HG03565 (cell line): ENCODE data around the gene NDUFS3.
"Not testable (repeated sequence)": the region's sequence is repeated elsewhere in the genome, so short reads cannot be mapped to it uniquely, and the experiment has no call there.

Source experiments
- ATAC-seq: cut with Tn5 transposase; IDR thresholded peaks from one replicate; pipeline ENCODE4 v1.9.1; 2021; ENCODE audit warnings: mild to moderate bottlenecking, moderate library complexity; ENCODE audit not compliant: unreplicated experiment

The NDUFS3 gene

GRCh38 chr11:47578524-47579494 is at the start of gene NDUFS3, which contains the start of gene KBTBD4:
NDUFS3 (plus strand) TSS chr11:47579074; CDS start chr11:47579092, 18 bp downstream.
KBTBD4 (minus strand) TSS chr11:47578970; CDS start chr11:47578951, 19 bp downstream.
- peak; percentile 89 for ATAC-seq

DNA sequence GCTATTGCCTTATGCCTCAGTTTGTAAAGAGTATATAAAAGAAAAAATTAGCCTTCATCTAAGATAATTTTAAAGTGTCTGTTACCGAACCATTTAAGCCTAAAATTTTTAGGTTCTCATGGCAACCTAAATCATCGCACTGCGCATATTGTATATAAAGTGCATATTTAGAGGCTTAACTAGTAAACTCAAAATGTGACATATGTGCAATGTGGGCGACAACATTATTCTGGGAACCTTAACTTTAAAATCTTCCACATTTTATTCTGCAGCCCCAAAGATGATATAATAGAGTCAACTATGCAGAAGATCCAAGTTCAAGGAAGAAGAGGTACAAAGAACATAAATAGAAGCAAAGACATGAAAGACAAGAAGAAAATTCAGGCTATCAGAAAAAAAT is 48.9 kb upstream of the NDUFS3 start:
- no peak for ATAC-seq

GRCh38 chr11:47530721-47531120 is 48.2 kb upstream of the NDUFS3 start:
- ATAC-seq = not testable (repeated sequence)

DNA sequence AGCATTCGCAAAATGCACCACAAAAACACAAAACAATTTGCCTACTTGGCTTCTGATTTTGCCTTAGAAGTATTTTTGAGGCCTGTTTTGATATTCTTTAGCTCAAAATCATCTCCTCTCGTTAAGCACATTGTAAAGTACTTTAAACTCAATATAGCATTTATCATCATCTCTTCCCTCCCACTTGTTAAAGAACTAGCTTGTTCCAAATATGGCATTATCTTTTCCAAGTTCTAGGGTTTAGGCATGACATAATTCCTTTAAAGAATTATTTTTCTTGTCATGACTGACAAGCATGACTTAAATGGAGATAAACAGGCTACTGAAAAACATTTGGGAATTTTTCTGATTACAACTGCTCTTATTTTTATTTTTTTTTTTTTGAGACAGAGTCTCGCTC is 47.2 kb upstream of the NDUFS3 start:
- ATAC-seq = no peak

- ATAC-seq = no peak
Observed at GRCh38 chr11:47532597-47533213, 46.2 kb upstream of the NDUFS3 start.

- ATAC-seq = no peak
Observed at GRCh38 chr11:47533690-47534151, 45.2 kb upstream of the NDUFS3 start.

- ATAC-seq = no peak
Observed at GRCh38 chr11:47534704-47535251, 44.1 kb upstream of the NDUFS3 start.

GRCh38 chr11:47536915-47537314 is 42.0 kb upstream of the NDUFS3 start:
- ATAC-seq = no peak

GRCh38 chr11:47538741-47539565 is 39.9 kb upstream of the NDUFS3 start:
- ATAC-seq = no peak

DNA sequence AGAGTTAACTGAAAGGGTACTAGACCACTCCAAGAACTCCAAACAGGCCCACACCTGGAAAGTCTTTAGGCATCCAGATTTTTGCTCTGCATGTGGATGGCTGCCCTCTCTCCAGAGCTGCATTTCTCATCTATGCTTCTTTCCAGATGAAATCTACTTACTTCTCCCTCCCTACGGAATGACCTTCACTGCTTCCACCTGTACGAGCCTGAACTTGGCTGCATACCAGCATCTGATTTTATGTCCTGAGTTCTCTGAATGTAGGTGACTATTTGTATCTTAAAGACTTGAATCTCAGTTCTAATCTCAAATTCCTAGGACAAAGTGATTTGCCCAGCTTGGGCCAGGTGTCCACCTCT is 39.2 kb upstream of the NDUFS3 start:
- no peak for ATAC-seq

GRCh38 chr11:47541070-47541469 is 37.8 kb upstream of the NDUFS3 start:
- ATAC-seq = no peak

- no peak for ATAC-seq
Observed at GRCh38 chr11:47545298-47545697, 33.6 kb upstream of the NDUFS3 start.

- ATAC-seq = not testable (repeated sequence)
Observed at GRCh38 chr11:47546274-47546673, 32.6 kb upstream of the NDUFS3 start.

DNA sequence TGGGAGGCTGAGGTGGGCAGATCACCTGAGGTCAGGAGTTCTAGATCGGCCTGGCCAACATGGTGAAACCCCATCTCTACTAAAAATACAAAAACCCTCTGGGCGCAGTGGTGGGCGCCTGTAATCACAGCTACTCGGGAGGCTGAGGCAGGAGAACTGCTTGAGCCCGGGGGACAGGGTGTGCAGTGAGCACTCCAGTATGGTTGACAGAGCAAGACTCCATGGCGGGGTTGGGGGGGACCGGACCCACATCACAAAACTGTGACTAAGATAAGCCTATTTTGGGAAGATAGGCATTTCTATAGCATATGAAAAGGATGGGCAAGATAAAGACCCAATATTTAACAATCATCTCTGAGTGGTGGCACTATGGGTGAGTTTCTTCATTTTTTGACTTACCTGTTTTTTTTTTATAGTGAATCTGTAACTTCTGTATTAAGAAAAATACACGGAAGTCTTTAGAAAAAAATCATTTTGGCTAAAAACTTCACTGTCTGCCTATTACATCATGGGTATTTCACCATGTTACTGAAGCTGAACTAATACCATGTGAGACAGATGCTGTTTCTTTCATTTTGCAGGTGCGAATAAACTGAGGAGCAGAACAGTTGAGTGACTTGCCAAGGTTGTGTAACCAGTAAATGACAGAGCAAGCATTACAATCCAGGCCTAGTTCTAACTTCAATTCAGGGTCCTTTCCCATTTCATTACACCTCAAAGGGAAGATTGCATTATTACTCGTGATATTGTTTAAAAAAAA is 28.4 kb upstream of the NDUFS3 start:
- no peak for ATAC-seq

DNA sequence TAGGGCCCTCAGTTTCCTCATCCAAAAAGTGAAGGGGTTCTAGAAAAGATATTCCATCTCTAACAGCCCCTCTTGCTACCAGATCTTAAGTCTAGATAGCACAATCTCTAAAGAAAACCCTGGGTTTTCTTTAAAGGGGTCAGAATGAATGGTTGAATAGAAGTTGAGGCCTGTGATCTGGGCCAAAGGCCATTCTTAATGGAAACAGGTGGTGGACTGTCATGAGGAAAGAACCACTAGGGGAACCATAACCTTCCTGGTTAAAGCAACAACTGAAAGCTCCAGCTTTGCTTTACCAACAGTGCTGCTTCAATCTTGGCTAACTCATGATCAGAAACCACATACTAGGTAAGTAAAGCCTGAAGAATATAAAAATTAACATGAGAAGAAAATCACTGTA is 27.8 kb upstream of the NDUFS3 start:
- no peak for ATAC-seq

- no peak for ATAC-seq
Observed at GRCh38 chr11:47552056-47552565, 26.8 kb upstream of the NDUFS3 start.

- ATAC-seq = peak; percentile 87
Observed at GRCh38 chr11:47552566-47553405, 26.1 kb upstream of the NDUFS3 start, which contains the start of gene CELF1. CELF1 (minus strand) TSS chr11:47553132; CDS start chr11:47499523, 53,609 bp downstream.

- ATAC-seq = peak; percentile 10
Observed at GRCh38 chr11:47553406-47553743, 25.5 kb upstream of the NDUFS3 start.

DNA sequence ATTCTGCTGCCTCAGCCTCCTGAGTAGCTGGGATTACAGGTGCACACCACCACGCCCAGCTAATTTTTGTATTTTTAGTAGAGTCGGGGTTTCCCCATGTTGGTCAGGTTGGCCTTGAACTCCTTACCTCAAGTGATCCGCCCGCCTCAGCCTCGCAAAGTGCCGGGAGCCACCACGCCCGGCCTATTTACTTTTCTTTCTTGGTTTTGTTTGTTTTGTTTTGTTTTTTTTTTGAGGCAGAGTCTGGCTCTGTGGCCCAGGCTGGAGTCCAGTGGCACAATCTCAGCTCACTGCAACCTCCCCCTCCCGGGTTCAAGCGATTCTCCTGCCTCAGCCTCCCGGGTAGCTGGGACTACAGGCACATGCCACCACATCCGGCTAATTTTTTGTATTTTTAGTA is 21.9 kb upstream of the NDUFS3 start:
- ATAC-seq = not testable (repeated sequence)
